ENCODE measurements around the gene ISX.
A peak's percentile ranks its signal among the peaks of the same experiment; 100 is the strongest.

Gene ISX

DNA sequence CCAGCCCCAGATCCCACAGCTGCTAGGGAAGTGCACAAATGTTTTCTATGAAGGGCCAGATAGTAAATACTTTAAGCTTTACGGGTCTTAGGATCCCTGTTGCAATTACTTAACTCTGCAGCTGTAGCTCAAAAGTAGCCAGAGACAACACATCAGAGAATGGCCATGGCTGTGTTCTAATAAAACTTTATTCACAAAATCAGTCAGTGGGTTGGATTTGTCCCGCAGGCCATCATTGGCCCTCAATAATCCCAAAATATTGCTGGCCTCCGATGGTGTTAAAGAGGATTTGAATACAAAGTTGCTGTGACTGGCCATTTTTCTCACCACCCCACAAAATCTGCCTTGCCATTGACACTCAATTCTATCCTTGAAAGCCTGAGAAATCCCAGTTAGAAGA lies 49.6 kb downstream of the ISX start:
- H3K4me3 ChIP-seq (ENCODE audit: low read depth, low read length) = no peak overlapping the region
- DNase-seq (ENCODE audit: low read depth) = no peak
- TF ChIP-seq, protein P1, sequence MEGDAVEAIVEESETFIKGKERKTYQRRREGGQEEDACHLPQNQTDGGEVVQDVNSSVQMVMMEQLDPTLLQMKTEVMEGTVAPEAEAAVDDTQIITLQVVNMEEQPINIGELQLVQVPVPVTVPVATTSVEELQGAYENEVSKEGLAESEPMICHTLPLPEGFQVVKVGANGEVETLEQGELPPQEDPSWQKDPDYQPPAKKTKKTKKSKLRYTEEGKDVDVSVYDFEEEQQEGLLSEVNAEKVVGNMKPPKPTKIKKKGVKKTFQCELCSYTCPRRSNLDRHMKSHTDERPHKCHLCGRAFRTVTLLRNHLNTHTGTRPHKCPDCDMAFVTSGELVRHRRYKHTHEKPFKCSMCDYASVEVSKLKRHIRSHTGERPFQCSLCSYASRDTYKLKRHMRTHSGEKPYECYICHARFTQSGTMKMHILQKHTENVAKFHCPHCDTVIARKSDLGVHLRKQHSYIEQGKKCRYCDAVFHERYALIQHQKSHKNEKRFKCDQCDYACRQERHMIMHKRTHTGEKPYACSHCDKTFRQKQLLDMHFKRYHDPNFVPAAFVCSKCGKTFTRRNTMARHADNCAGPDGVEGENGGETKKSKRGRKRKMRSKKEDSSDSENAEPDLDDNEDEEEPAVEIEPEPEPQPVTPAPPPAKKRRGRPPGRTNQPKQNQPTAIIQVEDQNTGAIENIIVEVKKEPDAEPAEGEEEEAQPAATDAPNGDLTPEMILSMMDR (IDR thresholded peaks at IDR 0.05; ENCODE audit: low read depth, low read length, missing control alignments) = no peak

DNA sequence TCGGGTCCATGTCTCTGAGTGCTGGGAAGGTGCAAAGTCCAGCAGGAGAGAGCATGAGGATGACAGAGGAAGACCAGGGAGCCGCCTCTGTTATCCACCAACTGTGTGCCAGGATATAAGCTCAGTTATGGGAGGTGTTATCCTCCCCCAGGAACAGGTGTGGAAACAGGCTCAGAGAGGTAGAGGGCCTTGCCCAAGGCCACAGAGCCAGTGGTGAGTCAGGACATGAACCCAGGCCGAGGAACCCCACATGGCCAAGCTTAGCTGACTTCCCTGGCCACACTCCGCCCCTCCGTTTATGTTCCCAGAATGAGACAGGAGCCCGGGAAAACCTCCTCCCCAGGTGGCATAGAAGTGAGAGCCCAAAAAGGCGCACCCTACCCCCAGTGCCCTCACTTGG lies 50.3 kb downstream of the ISX start:
- TF ChIP-seq, protein P1 (IDR thresholded peaks at IDR 0.05; ENCODE audit: low read depth, low read length, missing control alignments) = no peak

DNA sequence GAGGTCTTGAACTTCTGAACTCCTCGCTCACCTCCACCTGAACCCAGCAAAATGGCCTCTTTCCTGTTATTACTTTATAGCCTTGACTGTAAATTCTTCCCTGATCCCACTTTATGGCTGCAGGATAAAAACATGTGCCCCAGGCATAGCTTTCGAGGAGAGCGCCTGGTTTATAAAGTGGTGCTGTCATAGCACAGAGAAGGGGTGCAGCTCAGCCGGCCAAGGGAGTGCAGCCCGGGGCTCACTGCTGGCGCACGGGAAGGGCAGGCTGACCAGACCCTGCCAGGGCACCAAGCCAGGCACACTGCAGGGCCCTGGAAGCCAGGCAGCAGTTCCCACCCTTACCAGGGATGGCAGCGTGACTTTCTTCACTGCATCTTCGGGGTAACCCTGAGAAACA lies 50.9 kb downstream of the ISX start:
- TF ChIP-seq, protein P1 (IDR thresholded peaks at IDR 0.05; ENCODE audit: low read depth, low read length, missing control alignments) = peak; percentile 23
- no peak overlapping the region for H3K4me3 ChIP-seq (ENCODE audit: low read depth, low read length)
- DNase-seq (ENCODE audit: low read depth) = no peak

More for the DNA sequence above, 50.3 kb downstream of the ISX start:
- DNase-seq (ENCODE audit: low read depth) = no peak
- H3K4me3 ChIP-seq (ENCODE audit: low read depth, low read length) = no peak overlapping the region

DNA sequence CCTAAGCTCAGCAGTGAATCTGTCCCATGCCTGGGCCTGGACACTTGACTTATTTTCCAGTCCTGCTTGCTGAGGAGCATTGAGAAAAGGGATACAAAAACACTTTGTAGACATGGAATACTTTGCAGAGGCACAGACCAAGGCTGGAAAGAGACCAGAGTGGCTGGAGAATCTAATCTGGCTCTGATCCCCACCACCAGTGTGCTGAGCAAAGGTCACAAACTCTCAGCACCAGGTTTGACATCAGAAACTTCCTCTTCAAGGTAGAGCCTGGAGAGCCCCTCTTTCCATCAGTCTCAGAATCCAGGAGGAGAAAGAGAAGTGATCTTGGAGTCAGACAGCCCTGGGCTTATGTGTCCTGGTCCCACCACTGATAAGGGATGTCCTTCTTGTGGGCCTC lies 53.5 kb downstream of the ISX start:
- DNase-seq (ENCODE audit: low read depth) = no peak

DNA sequence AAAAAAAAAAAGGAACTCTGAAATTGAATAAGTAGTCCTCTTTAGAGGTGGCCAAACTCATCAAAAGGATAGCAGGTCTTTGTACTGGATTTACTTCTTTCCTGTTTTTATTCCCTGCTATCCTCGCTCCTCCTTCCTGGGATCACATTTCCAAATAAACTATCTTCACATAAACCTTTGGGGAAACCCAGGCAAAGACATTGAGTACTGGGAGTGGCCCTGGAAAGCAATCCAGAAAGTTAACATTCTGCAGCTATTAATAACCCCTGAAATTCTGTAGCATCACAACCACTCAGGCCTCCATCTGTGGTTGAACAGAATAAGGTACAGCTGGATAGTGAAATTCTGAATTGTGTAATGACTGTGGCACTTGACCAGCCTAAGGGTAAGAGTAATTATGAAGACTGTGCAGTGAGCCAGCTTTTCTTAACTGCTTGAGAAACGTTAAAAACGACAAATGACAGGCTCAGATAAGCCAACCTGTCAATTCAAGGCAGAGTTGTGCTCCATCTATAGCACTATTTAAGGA lies 58.8 kb downstream of the ISX start:
- DNase-seq (ENCODE audit: low read depth) = no peak
- TF ChIP-seq, protein P1 (IDR thresholded peaks at IDR 0.05; ENCODE audit: low read depth, low read length, missing control alignments) = no peak
- no peak overlapping the region for H3K4me3 ChIP-seq (ENCODE audit: low read depth, low read length)

More for the DNA sequence above, 53.5 kb downstream of the ISX start:
- no peak overlapping the region for H3K4me3 ChIP-seq (ENCODE audit: low read depth, low read length)
- TF ChIP-seq, protein P1 (IDR thresholded peaks at IDR 0.05; ENCODE audit: low read depth, low read length, missing control alignments) = no peak

DNA sequence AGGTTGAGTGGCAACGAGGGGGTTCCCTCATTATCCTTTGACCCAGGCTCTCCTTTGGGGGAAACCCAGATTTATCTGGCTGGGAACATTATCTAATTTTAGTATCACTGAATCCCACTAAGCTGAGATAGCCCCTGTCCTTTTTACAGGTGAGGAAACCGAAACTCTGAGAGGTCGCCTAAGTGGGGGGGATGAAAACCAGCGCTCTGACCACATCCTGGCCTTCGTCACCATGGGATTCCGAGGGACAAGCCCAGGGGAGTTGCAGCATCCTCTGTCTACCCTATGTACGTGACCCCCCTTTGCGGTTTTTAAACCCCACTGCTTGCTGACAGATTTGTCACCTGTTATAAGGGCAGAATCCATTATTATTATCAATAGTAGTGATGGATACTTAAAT lies 61.0 kb downstream of the ISX start:
- TF ChIP-seq, protein P1 (IDR thresholded peaks at IDR 0.05; ENCODE audit: low read depth, low read length, missing control alignments) = no peak
- no peak overlapping the region for H3K4me3 ChIP-seq (ENCODE audit: low read depth, low read length)
- peak; percentile 88 for DNase-seq (ENCODE audit: low read depth)

DNA sequence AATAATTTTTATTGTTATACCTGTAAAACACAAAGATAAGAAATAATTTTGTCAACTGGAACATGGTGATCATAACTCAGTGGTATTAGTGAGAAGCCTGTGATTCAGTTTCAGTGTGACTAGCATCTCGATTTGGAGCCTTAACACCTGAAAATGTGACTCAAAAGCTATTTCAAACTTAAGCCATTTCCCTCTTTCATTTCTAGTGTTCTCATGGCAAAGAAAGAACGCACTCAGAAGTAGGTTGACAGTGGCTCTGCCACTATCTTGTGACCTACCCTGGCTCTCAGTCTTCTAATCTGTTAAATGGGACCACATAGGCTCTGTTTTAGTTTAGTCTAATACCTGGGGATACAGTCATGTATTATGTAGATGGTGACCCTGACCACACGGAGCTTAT lies 62.7 kb downstream of the ISX start:
- TF ChIP-seq, protein P1 (IDR thresholded peaks at IDR 0.05; ENCODE audit: low read depth, low read length, missing control alignments) = no peak
- no peak overlapping the region for H3K4me3 ChIP-seq (ENCODE audit: low read depth, low read length)
- peak; percentile 89 for DNase-seq (ENCODE audit: low read depth)

Data from GM12864 (cell line).